ENCODE data around the gene ZNF732. TPM values are rescaled to one million over a fixed set of nuclear protein-coding genes. Genes with fewer than 3 reads are reported as not detected.

Gene ZNF732
- polyA plus RNA-seq, 3 donors: not detected

GRCh38 chr4:338759-339097 is 33.5 kb upstream of the ZNF732 start:
- DNase-seq: no peak
- peak overlapping the region in 1 of 2 donors; percentile 95 for H3K27ac ChIP-seq (ENCODE audit: low read depth in 1 of 2, low read length in 2 of 2)
- H3K4me1 ChIP-seq (ENCODE audit: control insufficient read depth in 1 of 2, insufficient read depth in 2 of 2, low read length in 2 of 2): peaks cover 14 to 26% of the 10 kb centered on the region in 2 donors
- peaks cover 0 to 47% of the 10 kb centered on the region in 2 donors for H3K36me3 ChIP-seq (replicated peaks in 1 of 2; ENCODE audit: control insufficient read depth in 1 of 2, insufficient read depth in 2 of 2, low read length in 2 of 2)
- Mint-ChIP-seq H3K36me3 (peaks cover 36 to 46% of the 10 kb centered on the region in 2 donors), H3K9me3 (peaks cover 33 to 69% (median 58%) of the 10 kb centered on the region in 7 donors), H3K27me3 (ENCODE audit: low read depth in 3 of 3) (peaks cover 2 to 4% (median 2%) of the 10 kb centered on the region in 3 donors), H3K27ac (peak overlapping the region in 4 of 7 donors; percentile 11 to 99 (median 62)), H3K4me1 (peaks cover 20% of the 10 kb centered on the region), H3K4me3 (peak overlapping the region; percentile 99)
- WGBS (ENCODE audit: insufficient coverage): 49% methylated on average over 12 of the region's 13 CpGs
- peaks cover 43 to 48% of the 10 kb centered on the region in 2 donors for H3K9me3 ChIP-seq (replicated peaks in 1 of 2; ENCODE audit: control insufficient read depth in 1 of 2, insufficient read depth in 1 of 2, low read length in 2 of 2)
- intact Hi-C loops (cut with micrococcal nuclease): loop anchor here (5.0 to 10.0 kb wide), 4 partner anchors 134 to 346 kb away; partner anchors contain the start of genes SLC49A3 (in 1 of the 2) and ZNF718 (in 1 of the 2)
- peak overlapping the region; percentile 63 to 93 (median 76) for H3K4me3 ChIP-seq (replicated peaks in 1 of 3; ENCODE audit: low read depth in 2 of 3, low read length in 3 of 3)
- H3K79me2 ChIP-seq (ENCODE audit: insufficient read depth, low read length): peaks cover 55% of the 10 kb centered on the region
- no peak overlapping the region for H3K9ac ChIP-seq (ENCODE audit: insufficient read depth, low read length, poor library complexity, severe bottlenecking)
- H4K20me1 ChIP-seq (ENCODE audit: insufficient read depth, low read length): no peaks in the 10 kb centered on the region
- peak overlapping the region; percentile 87 for H3K4me2 ChIP-seq (replicated peaks; ENCODE audit: extremely low read depth, low read length, poor library complexity, severe bottlenecking)
- no peak overlapping the region for H2AFZ ChIP-seq (ENCODE audit: insufficient read depth, low read depth, low read length, poor library complexity, severe bottlenecking)
- no peak for TF ChIP-seq CTCF (IDR thresholded peaks at IDR 0.05)
- H3K27me3 ChIP-seq (ENCODE audit: control insufficient read depth in 2 of 2, insufficient read depth in 2 of 2, low read length in 2 of 2): peaks cover 0 to 3% of the 10 kb centered on the region in 2 donors

DNA sequence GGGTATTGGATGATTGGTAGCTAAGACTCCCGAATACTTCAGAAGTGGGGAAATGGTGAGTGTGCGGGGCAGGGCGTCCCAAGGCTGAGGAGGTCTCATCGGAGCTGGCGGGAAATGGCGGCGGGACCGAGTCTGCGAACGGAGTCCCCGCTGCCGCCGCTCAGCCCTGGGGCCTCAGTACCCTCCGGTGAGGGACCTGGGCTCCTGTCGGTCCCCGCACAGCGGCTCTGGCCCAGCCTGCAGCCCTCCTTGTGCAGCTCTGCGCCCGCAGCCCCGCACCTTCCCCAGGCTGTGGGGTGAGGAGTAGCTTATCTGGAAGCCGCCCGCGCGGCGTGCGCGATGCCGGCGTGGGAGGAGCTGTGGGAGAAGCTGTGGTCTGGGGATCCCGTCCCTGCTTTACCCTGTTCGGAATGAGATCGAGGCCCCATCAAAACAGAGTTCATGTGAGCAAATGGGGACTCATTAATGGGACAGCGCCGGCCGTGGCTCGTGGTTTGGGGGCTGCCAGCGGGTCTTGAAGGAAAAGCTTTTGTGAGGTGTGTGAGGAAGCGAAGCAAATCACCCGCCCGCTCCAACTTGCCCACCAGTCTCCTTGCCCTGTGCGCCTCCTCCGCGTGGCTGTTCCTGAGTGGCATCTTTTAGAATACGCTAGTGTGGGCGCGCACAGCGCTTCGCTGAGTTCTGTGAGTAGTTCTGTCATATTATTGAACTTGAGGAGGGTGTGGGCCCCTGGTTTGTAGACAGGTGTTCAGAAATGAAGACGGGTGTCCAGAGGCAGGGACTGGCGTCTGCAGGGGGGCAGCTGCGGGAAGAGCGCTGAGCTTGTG is 32.9 kb upstream of the ZNF732 start:
- 3% methylated on average over 39 of the region's 52 CpGs for WGBS (ENCODE audit: insufficient coverage)
- H3K4me2 ChIP-seq (replicated peaks; ENCODE audit: extremely low read depth, low read length, poor library complexity, severe bottlenecking): peak overlapping the region; percentile 87
- H4K20me1 ChIP-seq (ENCODE audit: insufficient read depth, low read length): no peaks in the 10 kb centered on the region
- peaks cover 41 to 42% of the 10 kb centered on the region in 2 donors for H3K9me3 ChIP-seq (replicated peaks in 1 of 2; ENCODE audit: control insufficient read depth in 1 of 2, insufficient read depth in 1 of 2, low read length in 2 of 2)
- peaks cover 14 to 26% of the 10 kb centered on the region in 2 donors for H3K4me1 ChIP-seq (ENCODE audit: control insufficient read depth in 1 of 2, insufficient read depth in 2 of 2, low read length in 2 of 2)
- intact Hi-C loops (cut with micrococcal nuclease): loop anchor here (5.0 to 10.0 kb wide), 4 partner anchors 134 to 347 kb away; partner anchors contain the start of genes SLC49A3 (in 1 of the 2) and ZNF718 (in 1 of the 2)
- H2AFZ ChIP-seq (ENCODE audit: insufficient read depth, low read depth, low read length, poor library complexity, severe bottlenecking): peak overlapping the region; percentile 90
- TF ChIP-seq CTCF (IDR thresholded peaks at IDR 0.05): no peak
- peaks cover 0 to 3% of the 10 kb centered on the region in 2 donors for H3K27me3 ChIP-seq (ENCODE audit: control insufficient read depth in 2 of 2, insufficient read depth in 2 of 2, low read length in 2 of 2)
- H3K4me3 ChIP-seq (replicated peaks in 1 of 3; ENCODE audit: low read depth in 2 of 3, low read length in 3 of 3): peak overlapping the region; percentile 63 to 93 (median 76)
- Mint-ChIP-seq H3K4me3 (peak overlapping the region; percentile 99), H3K4me1 (peaks cover 20% of the 10 kb centered on the region), H3K27me3 (ENCODE audit: low read depth in 3 of 3) (peaks cover 2 to 4% (median 2%) of the 10 kb centered on the region in 3 donors), H3K36me3 (peaks cover 32 to 40% of the 10 kb centered on the region in 2 donors), H3K27ac (peak overlapping the region; percentile 96 to 99 (median 97)), H3K9me3 (peaks cover 31 to 66% (median 52%) of the 10 kb centered on the region in 7 donors)
- peak overlapping the region; percentile 85 to 95 for H3K27ac ChIP-seq (ENCODE audit: low read depth in 1 of 2, low read length in 2 of 2)
- H3K79me2 ChIP-seq (ENCODE audit: insufficient read depth, low read length): peaks cover 54% of the 10 kb centered on the region
- peak overlapping the region; percentile 86 for H3K9ac ChIP-seq (ENCODE audit: insufficient read depth, low read length, poor library complexity, severe bottlenecking)
- H3K36me3 ChIP-seq (replicated peaks in 1 of 2; ENCODE audit: control insufficient read depth in 1 of 2, insufficient read depth in 2 of 2, low read length in 2 of 2): peaks cover 0 to 42% of the 10 kb centered on the region in 2 donors
- peak in 2 of 3 donors; percentile 5 to 24 for DNase-seq

All from CD14-positive monocyte (primary cell).